Endodermal cell (in vitro differentiated cells): ENCODE data around the gene ANKRD18B. TPM values are rescaled to one million over a fixed set of nuclear protein-coding genes. Genes with fewer than 3 reads are reported as not detected.
"Not testable (repeated sequence)": the region's sequence is repeated elsewhere in the genome, so short reads cannot be mapped to it uniquely, and the experiment has no call there.

Experiments
- DNase-seq: peaks from one replicate; pipeline ENCODE4 v3.0.0-alpha.2; 2017
- H3K27ac ChIP-seq: 2 replicates; pipeline ENCODE4 v1.5.1; 2013; ENCODE audit warnings: mild to moderate bottlenecking, low read depth, low read length, moderate library complexity
- H3K27me3 ChIP-seq: 2 replicates; pipeline ENCODE4 v1.6.1; 2013; ENCODE audit warnings: mild to moderate bottlenecking, low read length, moderate library complexity; ENCODE audit not compliant: insufficient read depth, control insufficient read depth, poor library complexity, severe bottlenecking
- H3K36me3 ChIP-seq: 2 replicates; pipeline ENCODE4 v1.7.0; 2013; ENCODE audit warnings: mild to moderate bottlenecking, low read length, moderate library complexity; ENCODE audit not compliant: control insufficient read depth, insufficient read depth
- H3K4me1 ChIP-seq: one replicate; pipeline ENCODE4 v1.7.0; 2013; ENCODE audit warnings: low read length; ENCODE audit not compliant: control insufficient read depth, insufficient read depth
- H3K4me3 ChIP-seq: 2 replicates; pipeline ENCODE4 v1.5.1; 2013; ENCODE audit warnings: mild to moderate bottlenecking, low read length, moderate library complexity
- H3K9ac ChIP-seq: 2 replicates; pipeline ENCODE4 v1.6.1; 2013; ENCODE audit warnings: mild to moderate bottlenecking, low read length, moderate library complexity; ENCODE audit not compliant: poor library complexity, severe bottlenecking; ENCODE audit errors: extremely low read depth
- H3K9me3 ChIP-seq: 2 replicates; pipeline ENCODE4 v1.6.1; 2013; ENCODE audit warnings: mild to moderate bottlenecking, low read length, moderate library complexity; ENCODE audit not compliant: control insufficient read depth
- H3K27ac Mint-ChIP-seq: 2 replicates; pipeline ENCODE4 v1.8.0; 2020; ENCODE audit warnings: mixed read lengths
- H3K27me3 Mint-ChIP-seq: 2 replicates; pipeline ENCODE4 v1.8.0; 2021; ENCODE audit warnings: mild to moderate bottlenecking, mixed read lengths; ENCODE audit not compliant: insufficient read depth
- H3K36me3 Mint-ChIP-seq: 2 replicates; pipeline ENCODE4 v1.8.0; 2020; ENCODE audit warnings: low read depth, mixed read lengths
- H3K4me1 Mint-ChIP-seq: 2 replicates; pipeline ENCODE4 v1.8.0; 2020; ENCODE audit warnings: mixed read lengths
- H3K4me3 Mint-ChIP-seq: 2 replicates; pipeline ENCODE4 v1.8.0; 2020; ENCODE audit warnings: mild to moderate bottlenecking, moderate library complexity, mixed read lengths
- H3K9me3 Mint-ChIP-seq: 2 replicates; pipeline ENCODE4 v1.8.0; 2020; ENCODE audit warnings: mild to moderate bottlenecking, mixed read lengths
- WGBS, 2 experiments: methylation state at CpG; one replicate each; pipeline versions ENCODE4 v1.1.5 to v1.1.7; 2013; ENCODE audit warnings: missing lambda C conversion rate in 2 of 2, mixed read lengths in 1 of 2; ENCODE audit not compliant: insufficient coverage in 1 of 2, insufficient read length in 1 of 2; 5-methylcytosine and 5-hydroxymethylcytosine counted together
- total RNA-seq, 2 donors: library from RNA; stranded (reverse); fragmentation: NEBNext Ultra II Directional in 1 of 2; extraction: Animal tissue kit (Norgen Biotek cat#: 25700) in 1 of 2; gene quantifications; 2 replicates in 1 of 2; 3 replicates in 1 of 2; pipeline ENCODE4 v1.2.1, GENCODE V29; 2021
- TF ChIP-seq, protein P1 (sequence below): fragments of 200-600 bp; sonication (generic); conservative IDR thresholded peaks from 2 replicates; pipeline ENCODE4 v1.5.0; 2021; ENCODE audit warnings: antibody characterized with exemption, mild to moderate bottlenecking

Gene ANKRD18B
- total RNA-seq, 2 donors from 2014 or later = 6.7 to 9.7 TPM

DNA sequence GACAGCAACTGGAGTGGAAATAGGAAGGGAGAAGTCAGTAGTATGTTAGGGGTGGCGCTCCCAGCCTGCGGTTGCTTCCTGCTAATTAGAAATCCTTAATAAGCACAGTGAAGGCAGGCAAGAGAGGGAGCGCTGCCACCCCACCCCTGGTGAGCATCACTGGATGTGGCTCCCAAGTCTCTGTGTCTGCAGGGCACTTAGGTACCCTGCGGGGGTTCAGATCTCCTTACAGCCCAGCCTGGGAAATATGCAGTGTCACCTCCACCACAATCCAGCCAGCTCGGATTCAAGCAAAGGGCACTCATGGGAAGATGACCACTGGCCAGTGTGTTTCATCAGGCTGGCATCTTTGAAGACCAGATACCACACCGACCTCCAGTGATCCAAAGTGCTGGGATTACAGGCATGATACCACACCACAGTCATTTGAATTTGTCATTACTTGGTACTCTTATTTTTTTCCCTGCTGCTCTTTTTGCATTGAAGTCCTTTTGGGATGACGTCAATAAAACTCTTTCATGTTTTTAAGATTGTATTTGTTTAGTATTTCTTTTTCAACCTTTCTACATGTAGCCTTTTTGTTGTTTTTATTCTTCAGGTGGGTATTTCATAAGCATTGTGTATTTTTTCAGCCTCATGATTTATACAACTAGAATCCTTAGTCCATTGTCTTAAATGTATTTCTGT, 90.1 kb downstream of the ANKRD18B start:
- no peak for DNase-seq
- peaks cover 24% of the 10 kb centered on the region for H3K27me3 Mint-ChIP-seq
- TF ChIP-seq, protein P1, sequence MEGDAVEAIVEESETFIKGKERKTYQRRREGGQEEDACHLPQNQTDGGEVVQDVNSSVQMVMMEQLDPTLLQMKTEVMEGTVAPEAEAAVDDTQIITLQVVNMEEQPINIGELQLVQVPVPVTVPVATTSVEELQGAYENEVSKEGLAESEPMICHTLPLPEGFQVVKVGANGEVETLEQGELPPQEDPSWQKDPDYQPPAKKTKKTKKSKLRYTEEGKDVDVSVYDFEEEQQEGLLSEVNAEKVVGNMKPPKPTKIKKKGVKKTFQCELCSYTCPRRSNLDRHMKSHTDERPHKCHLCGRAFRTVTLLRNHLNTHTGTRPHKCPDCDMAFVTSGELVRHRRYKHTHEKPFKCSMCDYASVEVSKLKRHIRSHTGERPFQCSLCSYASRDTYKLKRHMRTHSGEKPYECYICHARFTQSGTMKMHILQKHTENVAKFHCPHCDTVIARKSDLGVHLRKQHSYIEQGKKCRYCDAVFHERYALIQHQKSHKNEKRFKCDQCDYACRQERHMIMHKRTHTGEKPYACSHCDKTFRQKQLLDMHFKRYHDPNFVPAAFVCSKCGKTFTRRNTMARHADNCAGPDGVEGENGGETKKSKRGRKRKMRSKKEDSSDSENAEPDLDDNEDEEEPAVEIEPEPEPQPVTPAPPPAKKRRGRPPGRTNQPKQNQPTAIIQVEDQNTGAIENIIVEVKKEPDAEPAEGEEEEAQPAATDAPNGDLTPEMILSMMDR = no peak
- H3K9me3 Mint-ChIP-seq = peaks cover 2% of the 10 kb centered on the region
- peaks cover 3% of the 10 kb centered on the region for H3K27me3 ChIP-seq
- no peak overlapping the region for H3K4me3 ChIP-seq
- no peak overlapping the region for H3K27ac ChIP-seq
- H3K27ac Mint-ChIP-seq = no peak overlapping the region
- WGBS, 2 experiments = 86 to 92% methylated on average over 4 to 7 of the region's 7 CpGs
- H3K4me3 Mint-ChIP-seq = no peak overlapping the region
- H3K36me3 ChIP-seq = no peaks in the 10 kb centered on the region
- H3K4me1 Mint-ChIP-seq = peaks cover 2% of the 10 kb centered on the region
- H3K9ac ChIP-seq = no peak overlapping the region
- H3K9me3 ChIP-seq = no peaks in the 10 kb centered on the region
- no peaks in the 10 kb centered on the region for H3K36me3 Mint-ChIP-seq
- H3K4me1 ChIP-seq = no peaks in the 10 kb centered on the region

DNA sequence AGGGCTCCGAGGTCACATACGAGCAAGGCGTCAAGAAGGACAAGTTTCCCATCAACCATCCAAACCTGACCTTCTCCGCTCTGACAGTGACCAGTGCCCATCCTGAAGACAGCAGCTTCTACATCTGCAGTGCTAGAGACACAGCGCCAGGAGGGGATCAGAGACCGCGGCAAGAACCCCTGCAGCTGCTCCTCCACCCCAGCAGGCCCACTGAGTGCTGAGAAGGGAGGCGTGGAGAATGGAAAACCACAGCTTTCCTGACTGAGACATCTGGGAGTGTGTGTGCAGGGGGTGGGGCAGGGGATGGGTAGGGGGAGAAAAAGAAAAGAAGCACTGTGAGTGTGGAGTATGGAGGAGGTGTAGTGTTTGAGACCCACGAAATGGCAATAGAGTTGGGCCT, 94.3 kb downstream of the ANKRD18B start:
- DNase-seq, H3K27me3 ChIP-seq, H3K36me3 ChIP-seq, H3K9ac ChIP-seq, H3K4me1 Mint-ChIP-seq, H3K36me3 Mint-ChIP-seq, H3K27ac ChIP-seq, H3K9me3 Mint-ChIP-seq, H3K4me1 ChIP-seq, H3K4me3 Mint-ChIP-seq, H3K9me3 ChIP-seq, H3K27ac Mint-ChIP-seq, H3K4me3 ChIP-seq: not testable (repeated sequence)
- 91 to 95% methylated on average over 4 to 9 of the region's 9 CpGs for WGBS, 2 experiments
- peaks cover 19% of the 10 kb centered on the region for H3K27me3 Mint-ChIP-seq

DNA sequence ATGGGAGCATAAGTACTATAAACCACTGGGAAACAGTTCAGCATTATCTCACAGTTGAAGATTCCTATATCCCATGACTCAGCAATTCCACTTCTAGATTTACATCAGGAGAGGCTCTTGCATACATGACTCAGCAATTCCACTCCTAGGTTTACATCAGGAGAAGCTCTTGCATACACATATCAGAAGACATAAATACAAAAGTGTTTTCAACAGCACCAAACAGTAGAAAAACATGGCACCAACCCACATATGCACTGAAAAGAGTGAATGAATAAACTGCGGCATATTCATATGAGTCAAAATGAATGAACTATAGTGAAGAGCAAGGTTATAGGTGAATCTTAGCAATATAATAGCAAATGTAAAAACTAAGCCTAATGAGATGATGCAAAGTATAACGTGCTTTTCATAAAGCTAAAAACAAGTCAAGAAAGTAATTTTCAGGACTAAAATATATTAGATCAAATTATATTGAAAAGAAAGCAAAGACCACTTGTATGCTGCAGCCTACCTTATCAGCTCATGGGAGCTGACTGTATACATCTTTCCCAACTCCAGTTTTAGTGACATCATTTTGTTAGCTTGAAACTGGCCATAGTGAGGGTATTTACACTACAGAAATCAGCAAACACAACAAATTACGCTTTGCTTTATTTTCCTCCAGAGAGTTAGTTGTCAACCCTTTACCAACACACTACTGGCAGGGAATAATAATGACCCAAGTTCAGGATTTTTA, 95.8 kb downstream of the ANKRD18B start:
- peak; percentile 10 for DNase-seq
- H3K4me1 Mint-ChIP-seq = peaks cover 4% of the 10 kb centered on the region
- 66% methylated on average over 3 of the region's 3 CpGs; no CpG with 5 or more reads in 1 of the 2 experiments for WGBS, 2 experiments

More for the DNA sequence above, 95.8 kb downstream of the ANKRD18B start:
- Histone ChIP-seq H3K27me3 (no peaks in the 10 kb centered on the region), H3K9ac (no peak overlapping the region), H3K4me3 (no peak overlapping the region), H3K4me1 (no peaks in the 10 kb centered on the region), H3K9me3 (no peaks in the 10 kb centered on the region), H3K27ac (no peak overlapping the region), H3K36me3 (no peaks in the 10 kb centered on the region)
- Mint-ChIP-seq H3K27me3 (peaks cover 25% of the 10 kb centered on the region), H3K9me3 (peaks cover 2% of the 10 kb centered on the region), H3K4me3 (no peak overlapping the region), H3K36me3 (no peaks in the 10 kb centered on the region), H3K27ac (no peak overlapping the region)
- TF ChIP-seq, protein P1 = no peak
